ENCODE measurements around the gene VEGFA.

DNA sequence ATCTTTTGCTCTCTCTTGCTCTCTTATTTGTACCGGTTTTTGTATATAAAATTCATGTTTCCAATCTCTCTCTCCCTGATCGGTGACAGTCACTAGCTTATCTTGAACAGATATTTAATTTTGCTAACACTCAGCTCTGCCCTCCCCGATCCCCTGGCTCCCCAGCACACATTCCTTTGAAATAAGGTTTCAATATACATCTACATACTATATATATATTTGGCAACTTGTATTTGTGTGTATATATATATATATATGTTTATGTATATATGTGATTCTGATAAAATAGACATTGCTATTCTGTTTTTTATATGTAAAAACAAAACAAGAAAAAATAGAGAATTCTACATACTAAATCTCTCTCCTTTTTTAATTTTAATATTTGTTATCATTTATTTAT lies 15.9 kb downstream of the VEGFA start:
- TF ChIP-seq EZH2 (IDR thresholded peaks at IDR 0.05; ENCODE audit: low read depth): no peak
- TF ChIP-seq, protein P1, sequence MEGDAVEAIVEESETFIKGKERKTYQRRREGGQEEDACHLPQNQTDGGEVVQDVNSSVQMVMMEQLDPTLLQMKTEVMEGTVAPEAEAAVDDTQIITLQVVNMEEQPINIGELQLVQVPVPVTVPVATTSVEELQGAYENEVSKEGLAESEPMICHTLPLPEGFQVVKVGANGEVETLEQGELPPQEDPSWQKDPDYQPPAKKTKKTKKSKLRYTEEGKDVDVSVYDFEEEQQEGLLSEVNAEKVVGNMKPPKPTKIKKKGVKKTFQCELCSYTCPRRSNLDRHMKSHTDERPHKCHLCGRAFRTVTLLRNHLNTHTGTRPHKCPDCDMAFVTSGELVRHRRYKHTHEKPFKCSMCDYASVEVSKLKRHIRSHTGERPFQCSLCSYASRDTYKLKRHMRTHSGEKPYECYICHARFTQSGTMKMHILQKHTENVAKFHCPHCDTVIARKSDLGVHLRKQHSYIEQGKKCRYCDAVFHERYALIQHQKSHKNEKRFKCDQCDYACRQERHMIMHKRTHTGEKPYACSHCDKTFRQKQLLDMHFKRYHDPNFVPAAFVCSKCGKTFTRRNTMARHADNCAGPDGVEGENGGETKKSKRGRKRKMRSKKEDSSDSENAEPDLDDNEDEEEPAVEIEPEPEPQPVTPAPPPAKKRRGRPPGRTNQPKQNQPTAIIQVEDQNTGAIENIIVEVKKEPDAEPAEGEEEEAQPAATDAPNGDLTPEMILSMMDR (conservative IDR thresholded peaks at IDR 0.05): no peak

Data from PC-9 (cell line).